PFSK-1 (cell line): ENCODE measurements around the gene SH3RF1.

ENCODE experiments used
- POLR2AphosphoS5 ChIP-seq: IDR thresholded peaks from 2 replicates; pipeline ENCODE4 v1.6.1; 2012; ENCODE audit warnings: low read depth, mild to moderate bottlenecking, control low read depth, low read length, moderate library complexity
- SIN3A ChIP-seq: IDR thresholded peaks from 2 replicates; pipeline ENCODE4 v1.6.1; 2012; ENCODE audit warnings: mild to moderate bottlenecking, low read length, moderate library complexity, borderline replicate concordance; ENCODE audit not compliant: insufficient read depth
- TAF1 ChIP-seq: IDR thresholded peaks from 2 replicates; pipeline ENCODE4 v1.6.1; 2012; ENCODE audit warnings: low read length, control low read depth, borderline replicate concordance; ENCODE audit not compliant: insufficient read depth
- TF ChIP-seq, protein P1 (sequence below), 2 experiments: IDR thresholded peaks; 2 replicates each; pipeline versions ENCODE4 v1.6.1 to v1.8.0; 2011 to 2012; ENCODE audit warnings: low read depth in 2 of 2, low read length in 2 of 2, control low read depth in 1 of 2, inconsistent platforms in 1 of 2, mild to moderate bottlenecking in 1 of 2, moderate library complexity in 1 of 2; ENCODE audit not compliant: insufficient read depth in 1 of 2

DNA sequence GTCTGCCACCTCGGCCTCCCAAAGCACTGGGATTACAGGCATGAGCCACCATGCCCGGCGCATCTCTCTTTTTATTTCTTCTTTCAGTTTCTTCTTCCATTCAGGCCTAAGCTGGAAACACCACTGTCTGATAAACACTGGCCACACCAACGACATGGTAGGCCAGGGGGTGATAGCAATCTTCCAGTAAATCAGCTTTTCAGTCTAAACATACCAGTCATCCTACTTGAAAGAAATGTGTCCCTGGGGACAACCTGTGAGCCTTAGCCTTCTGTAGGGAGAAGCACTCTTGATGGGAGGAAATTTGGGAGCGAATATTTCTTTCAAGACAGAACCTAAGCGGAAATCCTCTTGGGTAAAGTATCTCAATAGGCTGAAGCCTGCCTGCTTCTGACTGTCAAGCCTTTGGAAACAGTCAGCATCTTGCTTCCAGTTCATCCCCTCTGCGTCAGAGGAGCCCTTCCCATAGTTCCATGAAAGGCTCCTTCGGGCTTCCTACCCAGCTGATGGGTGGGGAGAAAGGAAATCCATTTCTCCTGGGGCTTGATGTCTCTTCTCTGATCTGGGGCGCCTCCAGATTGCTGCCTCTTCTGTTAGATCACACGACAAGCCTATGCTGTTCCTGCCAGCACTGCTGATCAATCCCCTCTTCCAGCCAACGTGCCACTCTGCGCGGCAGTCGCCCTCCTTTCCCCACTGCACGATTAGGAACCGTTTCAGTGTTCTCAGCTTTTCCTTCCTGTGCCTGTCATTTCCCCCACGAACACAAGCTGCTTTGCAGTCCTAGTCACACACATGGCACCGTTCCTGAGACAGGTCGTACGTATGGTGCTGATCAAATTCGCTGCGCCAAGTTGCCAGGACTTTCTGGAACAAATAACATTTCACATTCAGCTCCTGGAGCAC is 211.2 kb downstream of the SH3RF1 start:
- no peak for TF ChIP-seq TAF1
- TF ChIP-seq, protein P1, sequence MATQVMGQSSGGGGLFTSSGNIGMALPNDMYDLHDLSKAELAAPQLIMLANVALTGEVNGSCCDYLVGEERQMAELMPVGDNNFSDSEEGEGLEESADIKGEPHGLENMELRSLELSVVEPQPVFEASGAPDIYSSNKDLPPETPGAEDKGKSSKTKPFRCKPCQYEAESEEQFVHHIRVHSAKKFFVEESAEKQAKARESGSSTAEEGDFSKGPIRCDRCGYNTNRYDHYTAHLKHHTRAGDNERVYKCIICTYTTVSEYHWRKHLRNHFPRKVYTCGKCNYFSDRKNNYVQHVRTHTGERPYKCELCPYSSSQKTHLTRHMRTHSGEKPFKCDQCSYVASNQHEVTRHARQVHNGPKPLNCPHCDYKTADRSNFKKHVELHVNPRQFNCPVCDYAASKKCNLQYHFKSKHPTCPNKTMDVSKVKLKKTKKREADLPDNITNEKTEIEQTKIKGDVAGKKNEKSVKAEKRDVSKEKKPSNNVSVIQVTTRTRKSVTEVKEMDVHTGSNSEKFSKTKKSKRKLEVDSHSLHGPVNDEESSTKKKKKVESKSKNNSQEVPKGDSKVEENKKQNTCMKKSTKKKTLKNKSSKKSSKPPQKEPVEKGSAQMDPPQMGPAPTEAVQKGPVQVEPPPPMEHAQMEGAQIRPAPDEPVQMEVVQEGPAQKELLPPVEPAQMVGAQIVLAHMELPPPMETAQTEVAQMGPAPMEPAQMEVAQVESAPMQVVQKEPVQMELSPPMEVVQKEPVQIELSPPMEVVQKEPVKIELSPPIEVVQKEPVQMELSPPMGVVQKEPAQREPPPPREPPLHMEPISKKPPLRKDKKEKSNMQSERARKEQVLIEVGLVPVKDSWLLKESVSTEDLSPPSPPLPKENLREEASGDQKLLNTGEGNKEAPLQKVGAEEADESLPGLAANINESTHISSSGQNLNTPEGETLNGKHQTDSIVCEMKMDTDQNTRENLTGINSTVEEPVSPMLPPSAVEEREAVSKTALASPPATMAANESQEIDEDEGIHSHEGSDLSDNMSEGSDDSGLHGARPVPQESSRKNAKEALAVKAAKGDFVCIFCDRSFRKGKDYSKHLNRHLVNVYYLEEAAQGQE (IDR thresholded peaks at IDR 0.05; ENCODE audit: insufficient read depth in 1 of 2, low read depth in 2 of 2, low read length in 2 of 2): no peak
- no peak for TF ChIP-seq POLR2AphosphoS5
- no peak for TF ChIP-seq SIN3A
